Stimulated activated CD4-positive, alpha-beta T cell treated with anti-CD3 and anti-CD28 coated beads, Interleukin-4, amount 100 ng/mL, for 48 hours (primary cell): ENCODE results near the gene LAMB3.

Experiments
- DNase-seq, 2 donors: peaks; one replicate each; pipeline ENCODE4 v3.0.0-alpha.2; 2020; ENCODE audit warnings: low read depth in 2 of 2

The LAMB3 gene

DNA sequence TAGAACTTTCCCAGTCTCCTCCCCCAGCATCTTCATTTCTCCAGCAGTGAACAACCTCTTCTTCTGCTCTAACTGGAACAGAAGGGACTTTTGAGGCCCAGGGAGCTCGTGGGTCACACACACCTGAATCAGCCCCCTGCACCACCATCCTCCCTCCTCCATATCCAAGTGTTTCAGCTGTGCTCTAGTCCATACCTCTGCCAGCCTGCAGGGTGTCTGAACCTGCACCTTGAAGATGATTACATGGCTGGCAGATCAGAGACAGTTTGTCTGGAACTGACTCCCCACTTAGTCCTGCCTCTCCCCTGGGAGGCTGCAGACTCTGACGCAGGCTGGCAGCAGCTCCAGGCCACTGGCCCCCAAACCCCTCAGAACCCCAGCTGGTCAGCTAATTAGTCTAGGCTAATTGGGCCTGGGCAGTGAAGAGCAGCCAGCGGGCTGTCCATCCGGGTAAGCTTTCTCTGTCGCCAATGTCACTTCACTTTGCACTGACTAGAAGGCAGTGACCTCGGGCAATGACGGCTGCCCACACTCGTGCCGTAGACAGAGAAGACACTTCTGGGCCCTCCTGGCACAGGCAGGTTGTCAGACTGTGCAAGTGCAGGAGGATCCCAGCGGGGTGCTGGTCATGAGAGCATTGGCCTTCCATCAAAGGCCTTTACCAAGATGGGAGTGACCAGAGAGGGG is 56.5 kb downstream of the LAMB3 start:
- DNase-seq: no peak

DNA sequence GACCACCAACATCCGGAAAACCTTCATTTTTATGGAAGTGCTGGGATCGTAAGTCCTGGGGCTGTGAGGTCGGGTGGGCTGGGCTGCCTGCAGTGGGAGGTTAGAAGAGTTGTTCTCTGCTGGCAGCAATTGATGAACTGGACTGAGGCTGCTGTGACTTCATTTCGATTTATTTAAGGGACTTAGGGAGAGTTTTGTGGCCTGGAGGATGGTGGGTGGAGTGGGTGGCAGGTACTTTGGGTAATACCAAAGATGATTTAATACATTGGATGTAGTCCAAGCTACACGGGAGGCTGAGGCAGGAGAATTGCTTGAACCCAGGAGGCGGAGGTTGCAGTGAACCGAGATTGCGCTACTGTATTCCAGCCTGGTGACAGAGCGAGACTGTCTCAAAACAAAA is 57.2 kb downstream of the LAMB3 start:
- no peak for DNase-seq

- no peak for DNase-seq
Measured at GRCh38 chr1:209594440-209594839, 57.8 kb downstream of the LAMB3 start.

DNA sequence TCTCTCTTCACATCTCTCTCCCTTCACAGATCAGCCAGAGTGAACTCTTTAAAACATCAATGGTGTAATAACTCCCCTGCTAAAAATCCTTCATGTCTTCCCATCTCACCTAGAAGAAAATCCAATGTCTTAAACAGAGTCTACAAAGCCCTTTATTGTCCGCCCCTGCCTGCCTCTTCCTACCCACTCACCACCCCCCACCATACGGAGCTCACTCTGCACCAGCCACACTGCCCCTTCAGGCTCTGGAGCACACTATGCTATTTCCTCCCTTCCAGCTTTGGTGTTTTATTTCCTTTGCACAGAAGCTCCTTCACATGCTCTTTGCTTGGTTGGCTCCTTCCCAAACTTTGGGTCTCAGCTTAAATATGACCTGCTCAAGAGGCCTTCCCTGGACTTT is 58.5 kb downstream of the LAMB3 start:
- DNase-seq: no peak

DNA sequence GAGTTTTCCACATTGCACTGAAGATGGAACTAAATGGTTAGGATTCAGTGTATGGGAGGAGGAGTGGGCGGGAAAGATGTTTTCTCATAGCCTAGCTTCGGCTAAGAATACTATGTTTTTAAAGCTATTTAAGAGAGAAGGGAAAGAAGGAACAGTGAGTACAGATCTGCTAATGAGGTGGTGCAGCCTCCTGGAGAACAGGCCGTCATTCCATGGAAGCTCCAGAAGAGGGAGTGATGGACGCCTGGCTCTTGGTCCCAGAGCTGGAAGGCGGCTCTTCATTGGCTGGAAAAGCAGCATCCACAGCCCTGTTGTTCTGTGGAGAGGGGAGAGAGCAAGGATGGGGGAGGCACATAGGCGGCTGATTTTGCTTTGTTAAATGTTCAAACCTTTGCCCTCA is 61.8 kb downstream of the LAMB3 start:
- no peak for DNase-seq

DNA sequence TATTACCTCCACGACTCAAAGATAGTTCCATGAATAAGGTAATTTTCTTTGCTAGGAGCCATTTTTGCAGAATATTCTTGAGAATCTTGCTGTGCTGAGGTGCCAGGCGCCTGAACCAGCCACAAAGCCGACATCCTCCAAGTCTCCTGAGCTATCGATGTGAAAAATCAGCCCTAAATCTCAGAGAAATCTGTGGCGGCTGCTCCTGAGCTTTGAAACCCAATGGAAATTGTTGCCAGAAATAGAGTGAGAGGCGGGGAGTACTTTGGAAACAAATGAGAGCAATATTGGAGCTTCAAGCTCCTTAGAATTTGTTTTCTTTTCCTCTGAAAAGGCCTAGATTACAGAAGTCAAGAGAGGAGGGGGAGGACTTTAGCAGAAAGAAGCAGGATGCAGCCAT is 62.4 kb downstream of the LAMB3 start:
- DNase-seq: no peak

GRCh38 chr1:209589440-209589839 is 62.8 kb downstream of the LAMB3 start:
- no peak for DNase-seq

- no peak for DNase-seq
Measured at GRCh38 chr1:209587789-209588188, 64.4 kb downstream of the LAMB3 start.

DNA sequence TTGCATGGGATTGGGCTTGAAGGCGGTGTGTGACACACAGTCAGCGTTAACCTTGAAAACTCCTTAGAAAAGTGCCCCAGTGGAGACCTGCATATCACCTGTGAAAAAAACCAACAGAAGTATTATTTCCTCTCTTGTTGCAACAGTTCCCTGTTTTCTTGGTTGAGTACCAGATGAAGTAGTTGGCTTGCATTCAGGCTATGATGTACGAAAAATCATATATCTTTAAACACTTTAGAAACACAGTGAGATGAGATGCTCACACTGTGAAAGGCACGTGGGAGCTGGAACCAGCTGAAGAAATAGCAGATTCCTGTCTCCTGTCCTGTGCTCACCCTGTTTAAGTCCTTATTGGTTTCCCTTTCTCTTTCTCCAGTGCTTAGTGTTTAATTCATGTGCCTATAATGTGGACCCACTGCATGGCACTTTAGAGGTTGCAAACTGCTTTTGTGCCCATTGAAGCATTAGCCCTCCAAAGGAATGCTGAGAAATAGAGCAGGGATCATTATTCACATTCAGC is 65.9 kb downstream of the LAMB3 start:
- no peak for DNase-seq

DNA sequence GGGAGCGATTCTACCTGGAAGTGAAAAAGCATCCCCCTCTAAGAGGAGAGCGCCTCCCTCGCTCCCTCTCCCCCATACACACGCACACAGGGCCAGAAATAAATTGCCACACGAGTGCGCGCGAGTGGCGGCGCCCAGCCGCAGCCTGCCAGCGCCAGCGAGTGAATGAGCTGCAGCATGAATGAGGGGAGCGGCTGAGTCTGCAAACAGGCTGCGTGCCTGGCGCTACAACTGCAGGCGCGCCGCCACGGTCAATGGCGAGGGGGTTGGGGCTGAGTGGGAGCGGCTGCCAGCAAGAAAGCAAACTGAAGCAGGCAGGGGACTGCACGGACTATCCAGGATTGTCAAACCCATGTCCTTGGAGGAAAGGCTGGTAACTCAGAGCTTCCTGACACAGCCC is 66.6 kb downstream of the LAMB3 start:
- DNase-seq: no peak

GRCh38 chr1:209585197-209585596 is 67.0 kb downstream of the LAMB3 start:
- no peak for DNase-seq

DNA sequence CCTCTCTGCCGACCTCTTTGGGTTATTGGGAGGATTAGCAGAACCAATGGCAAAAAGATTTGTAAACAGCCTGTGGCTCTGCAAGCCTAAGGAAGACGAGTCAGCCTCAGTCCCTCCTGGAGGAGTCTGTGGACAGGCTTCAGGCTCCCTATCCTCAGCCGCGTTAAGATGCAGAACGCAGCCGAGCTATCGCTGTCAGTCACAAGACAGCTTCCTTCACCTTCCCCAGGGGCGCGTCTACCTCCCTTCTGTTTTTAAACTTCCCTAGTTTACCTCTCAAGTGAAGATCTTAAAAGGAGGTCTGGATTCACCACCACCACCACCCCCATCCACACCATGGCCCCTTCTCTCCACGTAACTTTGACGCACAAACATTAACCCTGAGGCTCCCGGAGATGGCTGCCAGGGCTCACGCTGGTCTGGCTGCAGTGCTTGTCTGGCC is 68.0 kb downstream of the LAMB3 start:
- DNase-seq: no peak

DNA sequence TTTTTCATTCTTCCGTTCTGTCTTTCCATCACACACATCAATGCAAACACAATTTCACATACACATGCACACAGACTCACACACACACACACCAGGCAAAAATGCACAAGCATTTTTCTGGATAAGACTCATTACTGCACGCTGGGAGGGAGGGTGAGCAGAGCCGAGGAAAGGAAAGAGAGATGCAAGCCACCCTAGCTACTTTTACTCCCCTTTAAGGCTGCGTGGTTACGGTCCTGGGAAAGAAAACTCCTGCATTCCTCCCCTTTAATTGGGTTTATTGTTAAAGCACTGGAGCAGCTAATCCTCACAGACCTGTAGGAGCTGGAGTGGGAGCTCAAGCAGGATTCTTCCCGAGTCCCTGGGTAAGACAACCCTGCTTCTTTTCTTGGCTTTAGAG is 68.8 kb downstream of the LAMB3 start, which contains the start of gene CAMK1G:
TSS of gene CAMK1G (plus strand) at position 307 of the 400 bp plus-strand sequence. CDS start 11,270 bp downstream, outside the sequence.
- DNase-seq: no peak

DNA sequence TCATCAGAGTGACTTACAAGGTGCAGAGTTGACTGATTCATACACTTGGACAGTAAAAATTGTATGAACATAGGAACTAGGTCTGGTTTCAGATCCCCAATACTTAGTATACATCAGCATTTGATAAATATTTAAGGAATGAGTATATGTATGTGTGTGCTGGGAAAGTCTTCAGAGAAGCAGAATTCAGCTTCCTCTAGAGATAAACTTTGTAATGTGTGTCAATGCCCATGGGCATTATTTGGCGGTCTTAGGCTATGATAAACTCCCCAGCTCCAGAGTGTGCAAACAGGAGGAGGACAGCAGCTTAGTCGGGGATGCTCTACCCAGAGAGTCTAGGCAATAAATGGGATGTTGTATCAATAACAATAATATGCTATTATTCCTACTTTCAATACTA is 71.6 kb downstream of the LAMB3 start:
- no peak for DNase-seq

DNA sequence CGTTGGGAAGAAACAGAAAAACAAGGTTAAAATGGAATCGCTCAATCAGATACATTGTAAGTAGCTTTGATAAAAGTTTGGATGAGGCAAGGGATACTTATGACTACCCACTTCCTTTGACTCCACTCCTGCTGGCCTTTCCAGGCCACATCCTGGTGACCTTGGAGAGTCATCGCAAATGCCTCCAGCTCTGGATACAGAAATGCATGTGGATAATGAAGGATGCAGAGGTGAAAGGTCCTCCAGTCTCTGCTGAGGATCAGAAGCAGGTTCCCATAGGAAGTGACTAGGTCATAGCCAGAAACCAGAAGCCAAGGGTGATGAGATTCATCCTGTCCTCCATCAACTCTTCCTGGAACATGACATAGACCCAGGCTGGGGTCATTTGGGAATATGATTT is 74.9 kb downstream of the LAMB3 start:
- no peak for DNase-seq

- peak; percentile 67 for DNase-seq
Measured at GRCh38 chr1:209576392-209577197, 75.6 kb downstream of the LAMB3 start.

DNA sequence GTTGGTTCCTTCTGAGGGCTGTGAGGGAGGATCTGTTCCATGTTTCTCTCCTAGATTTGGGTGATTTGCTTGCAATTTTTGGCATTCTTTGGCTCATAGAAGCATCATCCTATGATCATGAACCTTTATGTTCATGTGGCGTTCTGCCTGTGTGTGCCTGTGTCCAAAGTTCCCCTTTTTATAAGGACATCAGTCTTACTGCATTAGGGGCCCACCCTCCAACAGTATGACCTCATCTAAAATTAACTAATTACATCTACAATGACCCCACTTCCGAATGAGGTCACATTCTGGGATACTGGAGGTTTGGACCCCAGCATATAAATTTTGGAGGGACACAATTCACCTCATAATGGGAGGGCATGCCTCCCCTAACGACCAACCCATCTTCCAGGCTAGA is 81.5 kb downstream of the LAMB3 start:
- DNase-seq: no peak

DNA sequence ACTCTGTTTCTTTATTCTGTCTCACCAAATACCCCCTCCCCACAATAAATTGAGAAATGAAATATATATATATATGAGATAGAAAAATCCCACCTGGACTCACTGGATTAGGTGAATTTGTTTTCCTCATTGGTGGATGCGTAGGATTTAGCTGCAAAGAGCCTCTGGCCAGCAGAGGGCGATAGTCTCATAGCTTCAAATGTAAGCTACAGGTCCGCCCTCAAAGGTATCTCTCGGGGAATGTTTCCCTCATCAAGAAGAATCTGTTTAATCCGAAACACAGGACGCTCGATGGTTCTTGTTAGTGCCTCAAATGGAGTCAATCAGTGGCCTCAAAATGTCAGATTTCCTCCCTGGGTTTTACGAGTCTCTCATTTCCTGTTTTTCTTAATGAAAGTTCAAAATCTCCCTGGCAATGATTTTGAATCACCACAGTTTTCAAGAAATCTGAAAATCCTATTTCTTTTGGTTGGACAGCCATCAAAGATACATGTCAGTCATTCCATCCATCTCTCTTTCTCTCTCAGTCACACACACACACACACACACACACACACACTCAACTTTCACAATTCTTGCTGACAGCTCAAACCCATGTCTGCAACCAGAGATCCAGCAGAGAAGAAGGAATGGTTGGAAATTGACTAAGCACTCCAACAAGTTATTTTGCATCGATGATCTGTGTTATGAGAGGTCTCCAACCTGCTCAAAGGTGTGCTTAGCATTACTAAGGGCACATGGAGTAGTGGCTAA is 82.6 kb downstream of the LAMB3 start:
- peak; percentile 73 to 78 for DNase-seq

GRCh38 chr1:209567698-209568175 is 84.5 kb downstream of the LAMB3 start:
- DNase-seq: no peak

- peak; percentile 72 for DNase-seq
Measured at GRCh38 chr1:209565759-209566678, 86.2 kb downstream of the LAMB3 start.
